ENCODE results near the gene RAC3.

- TF ChIP-seq, protein P1, sequence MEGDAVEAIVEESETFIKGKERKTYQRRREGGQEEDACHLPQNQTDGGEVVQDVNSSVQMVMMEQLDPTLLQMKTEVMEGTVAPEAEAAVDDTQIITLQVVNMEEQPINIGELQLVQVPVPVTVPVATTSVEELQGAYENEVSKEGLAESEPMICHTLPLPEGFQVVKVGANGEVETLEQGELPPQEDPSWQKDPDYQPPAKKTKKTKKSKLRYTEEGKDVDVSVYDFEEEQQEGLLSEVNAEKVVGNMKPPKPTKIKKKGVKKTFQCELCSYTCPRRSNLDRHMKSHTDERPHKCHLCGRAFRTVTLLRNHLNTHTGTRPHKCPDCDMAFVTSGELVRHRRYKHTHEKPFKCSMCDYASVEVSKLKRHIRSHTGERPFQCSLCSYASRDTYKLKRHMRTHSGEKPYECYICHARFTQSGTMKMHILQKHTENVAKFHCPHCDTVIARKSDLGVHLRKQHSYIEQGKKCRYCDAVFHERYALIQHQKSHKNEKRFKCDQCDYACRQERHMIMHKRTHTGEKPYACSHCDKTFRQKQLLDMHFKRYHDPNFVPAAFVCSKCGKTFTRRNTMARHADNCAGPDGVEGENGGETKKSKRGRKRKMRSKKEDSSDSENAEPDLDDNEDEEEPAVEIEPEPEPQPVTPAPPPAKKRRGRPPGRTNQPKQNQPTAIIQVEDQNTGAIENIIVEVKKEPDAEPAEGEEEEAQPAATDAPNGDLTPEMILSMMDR (optimal IDR thresholded peaks at IDR 0.05 in 1 of 3, IDR thresholded peaks at IDR 0.05 in 1 of 3, conservative IDR thresholded peaks at IDR 0.05 in 1 of 3; ENCODE audit: extremely low read depth in 1 of 3, insufficient read depth in 2 of 3, low read length in 3 of 3): no peak
- TF ChIP-seq EZH2 (IDR thresholded peaks at IDR 0.05; ENCODE audit: low read length): no peak
Measured at GRCh38 chr17:82049106-82049505, 17.6 kb downstream of the RAC3 start.
